Liver (tissue), 9 donors: Measurements from ENCODE around the gene GRK2. TPM values are rescaled to one million over a fixed set of nuclear protein-coding genes. Genes with fewer than 3 reads are reported as not detected.

Source experiments
- DNase-seq: peaks from one replicate; pipeline ENCODE4 v3.0.0-alpha.2; 2017; ENCODE audit warnings: low spot score
- H3K27ac ChIP-seq, 2 donors: one replicate each; pipeline ENCODE4 v1.7.0; 2013; ENCODE audit warnings: inconsistent platforms in 2 of 2, low read length in 2 of 2, control low read depth in 1 of 2, low read depth in 1 of 2, mild to moderate bottlenecking in 1 of 2
- H3K27me3 ChIP-seq, 4 donors: one replicate each; pipeline versions ENCODE4 v1.6.1 to v1.7.0; 2013; ENCODE audit warnings: low read length in 3 of 4, inconsistent platforms in 1 of 4, mild to moderate bottlenecking in 1 of 4, moderate library complexity in 1 of 4; ENCODE audit not compliant: control insufficient read depth in 4 of 4, insufficient read depth in 4 of 4
- H3K36me3 ChIP-seq, 4 donors: one replicate each; pipeline versions ENCODE4 v1.6.1 to v1.7.0; 2013; ENCODE audit warnings: low read length in 3 of 4, mild to moderate bottlenecking in 3 of 4, low read depth in 1 of 4, moderate library complexity in 1 of 4; ENCODE audit not compliant: control insufficient read depth in 4 of 4, insufficient read depth in 3 of 4
- H3K4me1 ChIP-seq, 4 donors: one replicate each; pipeline versions ENCODE4 v1.6.1 to v1.7.0; 2013; ENCODE audit warnings: low read length in 3 of 4, mild to moderate bottlenecking in 3 of 4, moderate library complexity in 1 of 4; ENCODE audit not compliant: control insufficient read depth in 4 of 4, insufficient read depth in 4 of 4
- H3K4me3 ChIP-seq, 3 donors: one replicate each; pipeline versions ENCODE4 v1.6.1 to v1.7.0; 2013; ENCODE audit warnings: low read length in 3 of 3, control low read depth in 1 of 3, low read depth in 1 of 3, mild to moderate bottlenecking in 1 of 3
- H3K9ac ChIP-seq, 2 donors: one replicate each; pipeline ENCODE4 v1.7.0; 2013; ENCODE audit warnings: low read length in 2 of 2, mild to moderate bottlenecking in 2 of 2, moderate library complexity in 2 of 2, control low read depth in 1 of 2, low read depth in 1 of 2
- H3K9me3 ChIP-seq, 4 donors: one replicate each; pipeline versions ENCODE4 v1.6.1 to v1.7.0; 2013; ENCODE audit warnings: low read length in 3 of 4; ENCODE audit not compliant: control insufficient read depth in 4 of 4
- EGR1 ChIP-seq, 2 donors: IDR thresholded peaks; 2 replicates each; pipeline ENCODE4 v1.6.1; 2016 to 2018; ENCODE audit warnings: antibody characterized with exemption in 2 of 2, low read depth in 2 of 2
- FOXA1 ChIP-seq: IDR thresholded peaks from 2 replicates; pipeline ENCODE4 v1.6.1; 2016; ENCODE audit warnings: antibody characterized with exemption
- FOXA2 ChIP-seq: IDR thresholded peaks from 2 replicates; pipeline ENCODE4 v1.6.1; 2016; ENCODE audit warnings: antibody characterized with exemption
- GABPA ChIP-seq, 2 donors: IDR thresholded peaks in 1 of 2; conservative IDR thresholded peaks in 1 of 2; 2 replicates each; pipeline ENCODE4 v1.6.1; 2016; ENCODE audit warnings: antibody characterized with exemption in 2 of 2, mild to moderate bottlenecking in 1 of 2, moderate library complexity in 1 of 2
- HNF4A ChIP-seq, 2 donors: conservative IDR thresholded peaks; 2 replicates each; pipeline ENCODE4 v1.6.1; 2016; ENCODE audit warnings: antibody characterized with exemption in 2 of 2, mild to moderate bottlenecking in 2 of 2
- HNF4G ChIP-seq: IDR thresholded peaks from 2 replicates; pipeline ENCODE4 v1.6.1; 2016; ENCODE audit warnings: antibody characterized with exemption
- RAD21 ChIP-seq, 2 donors: IDR thresholded peaks; 2 replicates each; pipeline ENCODE4 v1.6.1; 2016; ENCODE audit warnings: antibody characterized with exemption in 2 of 2, mild to moderate bottlenecking in 2 of 2
- RXRA ChIP-seq, 2 donors: IDR thresholded peaks; 2 replicates each; pipeline ENCODE4 v1.6.1; 2017 to 2018; ENCODE audit warnings: antibody characterized with exemption in 2 of 2, mild to moderate bottlenecking in 1 of 2
- TAF1 ChIP-seq: conservative IDR thresholded peaks from 2 replicates; pipeline ENCODE4 v1.6.1; 2016; ENCODE audit warnings: antibody characterized with exemption, mild to moderate bottlenecking
- YY1 ChIP-seq: IDR thresholded peaks from 2 replicates; pipeline ENCODE4 v1.6.1; 2016; ENCODE audit warnings: antibody characterized with exemption, mild to moderate bottlenecking
- WGBS: extraction: QIAGEN DNeasy Blood & Tissue Kit; methylation state at CpG from one replicate; pipeline ENCODE4 v1.1.7; 2013; 5-methylcytosine and 5-hydroxymethylcytosine counted together
- polyA plus RNA-seq, 2 donors: library from polyadenylated mRNA; stranded (reverse) in 1 of 2; unstranded in 1 of 2; fragments of 200-250 nt in 1 of 2; fragments of >200 nt in 1 of 2; fragmentation: Nextera tagmentation in 1 of 2; extraction: Ambion mirVana in 1 of 2; gene quantifications; one replicate each; pipeline versions ENCODE4 v1.2.1 to v1.2.3, GENCODE V29; 2013 to 2015
- total RNA-seq, 2 donors: library from RNA; depleted of rRNA; stranded (reverse); fragments of >200 nt; gene quantifications; one replicate each; pipeline ENCODE4 v1.2.3, GENCODE V29; 2014
- TF ChIP-seq, protein P1 (sequence below): IDR thresholded peaks from 2 replicates; pipeline ENCODE4 v1.6.1; 2016; ENCODE audit warnings: antibody characterized with exemption
- TF ChIP-seq, protein P2 (sequence below): IDR thresholded peaks from 2 replicates; pipeline ENCODE4 v1.6.1; 2016; ENCODE audit warnings: antibody characterized with exemption, mild to moderate bottlenecking
- TF ChIP-seq, protein P3 (sequence below): IDR thresholded peaks from 2 replicates; pipeline ENCODE4 v1.6.1; 2016; ENCODE audit warnings: antibody characterized with exemption
- donor health status: healthy.
- donor health status: healthy.
- donor health status: healthy.
- donor health status: healthy.
- donor health status: healthy.

GRK2 gene
- total and polyA plus RNA-seq, 4 donors, result 13.4 to 41.4 (median 31.7) TPM

DNA sequence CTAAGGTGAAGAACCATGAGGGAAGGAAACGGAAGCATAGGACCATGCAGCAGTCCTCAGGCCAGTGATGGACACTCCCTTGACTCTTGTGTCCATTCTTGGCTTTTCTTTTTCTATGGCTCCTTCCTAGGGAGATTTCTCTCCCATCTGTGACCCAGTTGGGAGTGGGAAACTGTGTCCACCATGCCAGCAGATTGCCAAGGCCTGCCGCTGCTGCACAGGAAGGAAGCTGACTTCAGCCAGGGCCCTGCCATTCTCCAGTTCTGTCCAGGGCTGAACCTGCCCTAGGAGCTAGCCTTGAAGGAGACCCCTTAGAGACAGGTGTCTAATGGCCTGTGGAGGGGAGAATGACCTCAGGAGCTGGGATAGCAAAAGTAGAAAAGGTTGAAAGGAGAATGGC lies 54.4 kb downstream of the GRK2 start:
- 96% methylated on average over 2 of the region's 2 CpGs for WGBS
- H3K4me1 ChIP-seq, result peaks cover 1 to 12% (median 5%) of the 10 kb centered on the region in 4 donors
- H3K36me3 ChIP-seq, result no peaks in the 10 kb centered on the region
- H3K4me3 ChIP-seq, result no peak overlapping the region
- H3K27me3 ChIP-seq, result no peaks in the 10 kb centered on the region
- H3K27ac ChIP-seq, result no peak overlapping the region
- H3K9me3 ChIP-seq, result no peaks in the 10 kb centered on the region
- H3K9ac ChIP-seq, result no peak overlapping the region
- DNase-seq, result no peak
- TF ChIP-seq EGR1 (IDR thresholded peaks at IDR 0.05; ENCODE audit: low read depth in 2 of 2), result no peak

DNA sequence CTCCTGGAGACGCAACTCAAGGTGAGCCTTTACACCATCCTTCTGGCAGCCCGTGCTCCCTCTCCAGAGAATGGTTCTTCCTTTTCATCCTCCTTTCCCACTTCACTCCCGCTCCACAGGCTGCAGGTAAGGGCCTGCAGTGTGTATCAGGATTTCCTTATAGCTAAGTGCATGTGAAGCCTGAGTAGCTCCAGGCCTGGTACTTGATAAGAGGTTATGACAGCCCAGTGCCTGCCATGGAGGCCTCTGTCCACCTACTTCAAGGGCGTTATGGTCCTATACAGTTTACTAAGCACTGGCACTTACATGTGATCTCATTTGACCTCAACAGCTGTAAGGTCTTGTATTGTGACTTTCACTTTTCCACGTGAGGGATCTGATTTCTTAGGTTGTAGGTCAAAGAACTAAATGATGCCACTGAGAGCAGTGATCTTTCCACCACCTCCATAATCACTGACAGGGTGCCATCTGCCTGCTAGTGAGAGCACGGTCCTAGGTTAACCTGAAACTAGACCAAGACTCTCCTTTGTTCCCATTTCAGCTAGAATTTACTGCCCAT lies 55.1 kb downstream of the GRK2 start:
- no peak for DNase-seq
- no peak for TF ChIP-seq GABPA (IDR thresholded peaks at IDR 0.05 in 1 of 2, conservative IDR thresholded peaks at IDR 0.05 in 1 of 2)
- TF ChIP-seq, protein P1, sequence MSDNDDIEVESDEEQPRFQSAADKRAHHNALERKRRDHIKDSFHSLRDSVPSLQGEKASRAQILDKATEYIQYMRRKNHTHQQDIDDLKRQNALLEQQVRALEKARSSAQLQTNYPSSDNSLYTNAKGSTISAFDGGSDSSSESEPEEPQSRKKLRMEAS, result no peak
- H3K9ac ChIP-seq, result no peak overlapping the region
- H3K4me1 ChIP-seq, result peaks cover under 1 to 12% (median 5%) of the 10 kb centered on the region in 4 donors
- H3K27ac ChIP-seq, result no peak overlapping the region
- no peaks in the 10 kb centered on the region for H3K27me3 ChIP-seq
- no peak overlapping the region for H3K4me3 ChIP-seq
- no peaks in the 10 kb centered on the region for H3K36me3 ChIP-seq
- no peaks in the 10 kb centered on the region for H3K9me3 ChIP-seq
- 87% methylated on average over 6 of the region's 6 CpGs for WGBS

DNA sequence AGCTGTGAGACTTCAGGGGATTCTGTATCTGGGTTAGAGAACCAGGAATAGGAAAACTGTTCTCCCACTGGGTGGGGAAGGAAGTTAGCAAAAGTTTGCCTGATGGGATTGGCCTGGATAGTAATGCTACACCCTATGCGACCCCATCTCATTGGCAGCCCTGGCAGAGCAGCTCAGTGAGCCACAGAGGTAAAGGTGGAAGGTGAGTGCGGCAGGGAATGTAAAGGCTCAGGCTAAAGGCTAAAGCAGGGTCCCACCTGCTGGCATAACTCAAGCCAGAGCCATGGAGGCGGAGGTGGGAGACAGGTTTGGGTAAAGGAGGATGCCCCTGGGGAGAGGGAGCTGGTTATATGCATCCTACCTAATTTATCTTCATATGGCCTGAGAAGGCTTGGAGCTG lies 55.8 kb downstream of the GRK2 start:
- Histone ChIP-seq H3K9me3 (no peaks in the 10 kb centered on the region), H3K4me1 (peaks cover 0 to 12% (median 5%) of the 10 kb centered on the region in 4 donors), H3K27me3 (no peaks in the 10 kb centered on the region), H3K27ac (no peak overlapping the region), H3K36me3 (no peaks in the 10 kb centered on the region), H3K4me3 (no peak overlapping the region), H3K9ac (no peak overlapping the region)
- TF ChIP-seq HNF4G, result no peak
- no peak for TF ChIP-seq RXRA (IDR thresholded peaks at IDR 0.05)
- TF ChIP-seq, protein P2, sequence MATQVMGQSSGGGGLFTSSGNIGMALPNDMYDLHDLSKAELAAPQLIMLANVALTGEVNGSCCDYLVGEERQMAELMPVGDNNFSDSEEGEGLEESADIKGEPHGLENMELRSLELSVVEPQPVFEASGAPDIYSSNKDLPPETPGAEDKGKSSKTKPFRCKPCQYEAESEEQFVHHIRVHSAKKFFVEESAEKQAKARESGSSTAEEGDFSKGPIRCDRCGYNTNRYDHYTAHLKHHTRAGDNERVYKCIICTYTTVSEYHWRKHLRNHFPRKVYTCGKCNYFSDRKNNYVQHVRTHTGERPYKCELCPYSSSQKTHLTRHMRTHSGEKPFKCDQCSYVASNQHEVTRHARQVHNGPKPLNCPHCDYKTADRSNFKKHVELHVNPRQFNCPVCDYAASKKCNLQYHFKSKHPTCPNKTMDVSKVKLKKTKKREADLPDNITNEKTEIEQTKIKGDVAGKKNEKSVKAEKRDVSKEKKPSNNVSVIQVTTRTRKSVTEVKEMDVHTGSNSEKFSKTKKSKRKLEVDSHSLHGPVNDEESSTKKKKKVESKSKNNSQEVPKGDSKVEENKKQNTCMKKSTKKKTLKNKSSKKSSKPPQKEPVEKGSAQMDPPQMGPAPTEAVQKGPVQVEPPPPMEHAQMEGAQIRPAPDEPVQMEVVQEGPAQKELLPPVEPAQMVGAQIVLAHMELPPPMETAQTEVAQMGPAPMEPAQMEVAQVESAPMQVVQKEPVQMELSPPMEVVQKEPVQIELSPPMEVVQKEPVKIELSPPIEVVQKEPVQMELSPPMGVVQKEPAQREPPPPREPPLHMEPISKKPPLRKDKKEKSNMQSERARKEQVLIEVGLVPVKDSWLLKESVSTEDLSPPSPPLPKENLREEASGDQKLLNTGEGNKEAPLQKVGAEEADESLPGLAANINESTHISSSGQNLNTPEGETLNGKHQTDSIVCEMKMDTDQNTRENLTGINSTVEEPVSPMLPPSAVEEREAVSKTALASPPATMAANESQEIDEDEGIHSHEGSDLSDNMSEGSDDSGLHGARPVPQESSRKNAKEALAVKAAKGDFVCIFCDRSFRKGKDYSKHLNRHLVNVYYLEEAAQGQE, result no peak
- TF ChIP-seq HNF4A (conservative IDR thresholded peaks at IDR 0.05), result no peak
- TF ChIP-seq RAD21 (IDR thresholded peaks at IDR 0.05), result no peak
- no peak for TF ChIP-seq YY1
- no peak for TF ChIP-seq FOXA1
- no peak for TF ChIP-seq FOXA2
- no peak for TF ChIP-seq TAF1
- TF ChIP-seq, protein P3, sequence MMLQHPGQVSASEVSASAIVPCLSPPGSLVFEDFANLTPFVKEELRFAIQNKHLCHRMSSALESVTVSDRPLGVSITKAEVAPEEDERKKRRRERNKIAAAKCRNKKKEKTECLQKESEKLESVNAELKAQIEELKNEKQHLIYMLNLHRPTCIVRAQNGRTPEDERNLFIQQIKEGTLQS, result no peak
- DNase-seq, result no peak
- 98% methylated on average over 3 of the region's 3 CpGs for WGBS
